ENCODE data around the gene TTC29. TPM values are rescaled to one million over a fixed set of nuclear protein-coding genes. Genes with fewer than 3 reads are reported as not detected.

The TTC29 gene
- total RNA-seq, 2 donors from 2014 or later: 0.22 TPM; not detected in 1

DNA sequence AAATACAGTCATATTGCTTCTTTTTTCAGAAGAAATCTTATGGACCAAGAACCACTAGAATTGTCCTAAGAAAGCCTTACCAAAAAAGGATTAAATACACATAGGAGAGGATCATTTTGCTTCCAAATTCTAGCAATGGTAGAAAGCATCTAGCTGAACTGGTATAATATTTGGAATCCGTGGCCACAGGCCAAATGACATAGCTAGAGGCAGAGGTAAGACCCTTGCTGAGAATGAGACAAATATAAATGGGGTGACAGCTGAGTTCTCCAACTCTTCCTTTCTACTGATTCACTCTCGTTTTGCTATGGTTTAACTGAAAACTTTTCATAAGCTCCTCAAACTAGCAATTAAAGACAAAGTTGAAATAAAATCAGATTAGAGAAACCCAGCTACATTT lies 150.0 kb downstream of the TTC29 start:
- DNase-seq (ENCODE audit: low spot score): no peak
- Histone ChIP-seq H3K4me3 (no peak overlapping the region), H3K9me3 (no peaks in the 10 kb centered on the region), H3K27me3 (no peaks in the 10 kb centered on the region), H3K27ac (no peak overlapping the region), H3K36me3 (no peaks in the 10 kb centered on the region), H3K4me1 (no peaks in the 10 kb centered on the region)
- TF ChIP-seq, protein P1, sequence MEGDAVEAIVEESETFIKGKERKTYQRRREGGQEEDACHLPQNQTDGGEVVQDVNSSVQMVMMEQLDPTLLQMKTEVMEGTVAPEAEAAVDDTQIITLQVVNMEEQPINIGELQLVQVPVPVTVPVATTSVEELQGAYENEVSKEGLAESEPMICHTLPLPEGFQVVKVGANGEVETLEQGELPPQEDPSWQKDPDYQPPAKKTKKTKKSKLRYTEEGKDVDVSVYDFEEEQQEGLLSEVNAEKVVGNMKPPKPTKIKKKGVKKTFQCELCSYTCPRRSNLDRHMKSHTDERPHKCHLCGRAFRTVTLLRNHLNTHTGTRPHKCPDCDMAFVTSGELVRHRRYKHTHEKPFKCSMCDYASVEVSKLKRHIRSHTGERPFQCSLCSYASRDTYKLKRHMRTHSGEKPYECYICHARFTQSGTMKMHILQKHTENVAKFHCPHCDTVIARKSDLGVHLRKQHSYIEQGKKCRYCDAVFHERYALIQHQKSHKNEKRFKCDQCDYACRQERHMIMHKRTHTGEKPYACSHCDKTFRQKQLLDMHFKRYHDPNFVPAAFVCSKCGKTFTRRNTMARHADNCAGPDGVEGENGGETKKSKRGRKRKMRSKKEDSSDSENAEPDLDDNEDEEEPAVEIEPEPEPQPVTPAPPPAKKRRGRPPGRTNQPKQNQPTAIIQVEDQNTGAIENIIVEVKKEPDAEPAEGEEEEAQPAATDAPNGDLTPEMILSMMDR (IDR thresholded peaks at IDR 0.05): no peak

DNA sequence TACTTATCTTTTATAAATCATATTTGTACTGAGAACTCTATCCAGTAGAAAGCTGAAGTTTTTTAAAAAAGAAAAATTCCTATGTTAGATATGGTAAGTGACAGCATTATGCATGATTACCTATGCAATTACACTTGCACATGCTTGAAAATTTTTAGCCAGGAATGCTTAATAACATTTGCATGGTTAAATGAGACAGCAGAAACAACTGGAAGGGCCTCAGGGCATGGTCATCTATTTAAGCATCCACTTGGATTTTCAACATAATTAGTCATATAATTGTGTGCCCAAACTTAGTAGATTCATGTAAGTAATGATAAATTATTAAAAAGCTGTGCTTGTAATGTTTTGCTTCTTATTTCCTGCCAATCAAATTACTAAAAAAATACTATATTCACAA lies 151.9 kb downstream of the TTC29 start:
- Histone ChIP-seq H3K4me1 (no peaks in the 10 kb centered on the region), H3K9me3 (no peaks in the 10 kb centered on the region), H3K4me3 (no peak overlapping the region), H3K27ac (no peak overlapping the region), H3K27me3 (no peaks in the 10 kb centered on the region), H3K36me3 (no peaks in the 10 kb centered on the region)
- TF ChIP-seq, protein P1 (IDR thresholded peaks at IDR 0.05): no peak
- no peak for DNase-seq (ENCODE audit: low spot score)

DNA sequence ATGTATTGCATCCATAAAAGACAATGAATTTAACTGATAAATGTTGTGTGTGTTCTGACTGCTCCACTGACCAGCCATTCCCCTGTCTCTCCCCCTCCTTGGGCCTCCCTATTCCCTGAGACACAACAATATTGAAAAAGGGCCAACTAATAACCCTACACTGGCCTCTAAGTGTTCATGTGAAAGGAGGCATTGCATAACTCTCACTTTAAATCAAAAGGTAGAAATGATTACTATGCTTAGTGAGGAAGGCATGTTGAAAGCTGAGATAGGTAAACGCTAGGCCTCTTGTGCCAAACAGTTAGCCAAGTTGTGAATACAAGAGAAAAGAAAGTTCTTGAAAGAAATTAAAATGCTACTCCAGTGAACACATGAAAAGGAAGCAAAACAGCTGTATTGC lies 154.2 kb downstream of the TTC29 start:
- TF ChIP-seq, protein P1 (IDR thresholded peaks at IDR 0.05): no peak

DNA sequence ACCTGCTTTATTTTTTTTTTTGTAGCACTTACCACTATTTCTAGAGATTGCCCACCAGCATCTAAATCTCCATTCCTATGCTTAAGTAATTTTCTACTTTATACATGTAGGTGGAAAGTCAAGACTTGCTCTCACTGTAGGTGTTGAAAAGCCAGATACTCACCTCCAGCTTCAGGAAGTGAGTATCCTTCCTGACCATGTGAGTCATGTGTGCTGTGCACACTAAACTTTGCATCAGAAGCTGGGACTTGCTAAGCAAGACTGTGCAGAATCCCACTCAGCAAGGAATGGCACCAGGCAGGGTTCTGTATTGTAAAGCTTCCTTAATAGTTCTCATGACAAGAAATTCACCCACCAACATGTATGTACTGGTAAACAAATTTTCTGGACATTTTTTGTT lies 155.1 kb downstream of the TTC29 start:
- H3K9me3 ChIP-seq: no peaks in the 10 kb centered on the region
- H3K27ac ChIP-seq: no peak overlapping the region
- no peak for DNase-seq (ENCODE audit: low spot score)
- no peaks in the 10 kb centered on the region for H3K4me1 ChIP-seq
- no peaks in the 10 kb centered on the region for H3K36me3 ChIP-seq
- H3K4me3 ChIP-seq: no peak overlapping the region
- TF ChIP-seq, protein P1 (IDR thresholded peaks at IDR 0.05): no peak
- H3K27me3 ChIP-seq: no peaks in the 10 kb centered on the region

More for the DNA sequence above, 154.2 kb downstream of the TTC29 start:
- no peaks in the 10 kb centered on the region for H3K9me3 ChIP-seq
- H3K27ac ChIP-seq: no peak overlapping the region
- no peak for DNase-seq (ENCODE audit: low spot score)
- no peaks in the 10 kb centered on the region for H3K27me3 ChIP-seq
- H3K4me1 ChIP-seq: no peaks in the 10 kb centered on the region
- H3K36me3 ChIP-seq: no peaks in the 10 kb centered on the region
- no peak overlapping the region for H3K4me3 ChIP-seq

DNA sequence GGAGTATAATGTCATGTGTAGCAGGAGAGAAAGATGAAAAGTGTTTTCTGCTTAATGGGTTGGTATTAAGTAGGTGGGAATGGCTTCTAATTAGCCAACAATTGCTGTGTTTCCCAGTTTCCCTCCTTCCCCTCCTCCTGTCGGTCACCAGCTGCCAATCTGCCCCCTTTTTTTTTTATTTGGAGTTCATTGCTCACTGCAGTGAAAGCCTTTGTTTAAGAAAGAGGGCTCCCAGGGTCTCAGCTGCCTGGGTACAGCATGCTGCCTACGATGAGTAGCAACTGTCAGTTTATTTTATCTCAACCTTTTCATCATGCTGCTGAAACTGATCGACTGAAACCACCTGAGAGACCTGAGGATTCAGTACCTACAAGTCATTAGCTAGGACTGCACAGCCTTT lies 157.9 kb downstream of the TTC29 start:
- DNase-seq (ENCODE audit: low spot score): no peak
- Histone ChIP-seq H3K4me3 (no peak overlapping the region), H3K4me1 (no peaks in the 10 kb centered on the region), H3K9me3 (no peaks in the 10 kb centered on the region), H3K27ac (no peak overlapping the region), H3K27me3 (no peaks in the 10 kb centered on the region), H3K36me3 (no peaks in the 10 kb centered on the region)
- TF ChIP-seq, protein P1 (IDR thresholded peaks at IDR 0.05): no peak

DNA sequence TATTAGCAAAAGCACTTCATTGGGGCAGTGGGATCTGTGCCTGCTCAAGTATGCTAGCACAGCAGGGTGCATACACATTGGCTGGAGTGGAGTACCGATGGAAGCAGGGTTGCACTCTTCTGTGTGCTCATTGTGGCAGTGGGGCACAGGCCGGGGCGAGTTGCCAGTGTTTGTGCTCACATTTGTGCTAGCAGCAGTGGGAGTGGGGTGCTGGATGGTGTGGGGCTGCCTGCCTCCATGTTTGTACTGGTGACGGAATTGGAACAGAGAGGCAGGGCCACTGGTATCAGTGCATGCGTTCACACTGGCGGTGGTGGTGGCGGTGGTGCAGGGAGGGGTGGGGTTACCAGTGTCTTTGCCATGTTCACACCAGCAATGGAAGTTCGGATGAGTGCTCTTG lies 169.0 kb downstream of the TTC29 start:
- Histone ChIP-seq H3K27ac (no peak overlapping the region), H3K4me3 (no peak overlapping the region), H3K4me1 (no peaks in the 10 kb centered on the region), H3K36me3 (no peaks in the 10 kb centered on the region), H3K9me3 (no peaks in the 10 kb centered on the region), H3K27me3 (no peaks in the 10 kb centered on the region)
- no peak for DNase-seq (ENCODE audit: low spot score)
- TF ChIP-seq, protein P1 (IDR thresholded peaks at IDR 0.05): no peak
